GM12865 (cell line): Measurements from ENCODE around the gene MPRIP.

Experiments
- DNase-seq: peaks from one replicate; pipeline ENCODE4 v3.0.0; 2010; ENCODE audit warnings: low read depth
- H3K4me3 ChIP-seq: 2 replicates; pipeline ENCODE4 v1.5.1; 2011; ENCODE audit warnings: mild to moderate bottlenecking, low read depth, low read length, control low read depth
- TF ChIP-seq, protein P1 (sequence below): IDR thresholded peaks from 2 replicates; pipeline ENCODE4 v1.5.1; 2011; ENCODE audit warnings: low read length, control low read depth, low read depth, inconsistent platforms; ENCODE audit not compliant: insufficient read depth; ENCODE audit errors: missing control alignments

Gene MPRIP

DNA sequence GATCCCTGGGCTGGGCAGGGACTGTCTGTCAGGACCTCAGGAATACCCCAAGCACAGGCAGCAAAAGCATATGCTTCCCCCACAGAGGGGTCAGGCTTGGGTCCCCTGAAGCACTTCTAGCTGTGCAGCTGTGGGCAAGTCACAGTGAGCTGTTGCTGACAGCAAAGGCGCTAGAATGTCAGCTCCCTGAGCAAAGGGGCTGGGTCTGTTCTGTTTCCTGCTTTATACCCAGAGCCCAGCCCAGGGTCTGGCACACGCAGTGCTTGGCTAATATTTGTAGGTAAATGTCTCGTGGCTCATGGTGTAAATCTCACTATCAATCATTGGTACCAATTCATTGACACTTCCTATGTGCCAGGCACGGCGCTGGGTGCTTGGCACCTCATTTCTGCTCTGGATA, 16.6 kb upstream of the MPRIP start:
- no peak overlapping the region for H3K4me3 ChIP-seq
- no peak for DNase-seq
- TF ChIP-seq, protein P1, sequence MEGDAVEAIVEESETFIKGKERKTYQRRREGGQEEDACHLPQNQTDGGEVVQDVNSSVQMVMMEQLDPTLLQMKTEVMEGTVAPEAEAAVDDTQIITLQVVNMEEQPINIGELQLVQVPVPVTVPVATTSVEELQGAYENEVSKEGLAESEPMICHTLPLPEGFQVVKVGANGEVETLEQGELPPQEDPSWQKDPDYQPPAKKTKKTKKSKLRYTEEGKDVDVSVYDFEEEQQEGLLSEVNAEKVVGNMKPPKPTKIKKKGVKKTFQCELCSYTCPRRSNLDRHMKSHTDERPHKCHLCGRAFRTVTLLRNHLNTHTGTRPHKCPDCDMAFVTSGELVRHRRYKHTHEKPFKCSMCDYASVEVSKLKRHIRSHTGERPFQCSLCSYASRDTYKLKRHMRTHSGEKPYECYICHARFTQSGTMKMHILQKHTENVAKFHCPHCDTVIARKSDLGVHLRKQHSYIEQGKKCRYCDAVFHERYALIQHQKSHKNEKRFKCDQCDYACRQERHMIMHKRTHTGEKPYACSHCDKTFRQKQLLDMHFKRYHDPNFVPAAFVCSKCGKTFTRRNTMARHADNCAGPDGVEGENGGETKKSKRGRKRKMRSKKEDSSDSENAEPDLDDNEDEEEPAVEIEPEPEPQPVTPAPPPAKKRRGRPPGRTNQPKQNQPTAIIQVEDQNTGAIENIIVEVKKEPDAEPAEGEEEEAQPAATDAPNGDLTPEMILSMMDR, result no peak

DNA sequence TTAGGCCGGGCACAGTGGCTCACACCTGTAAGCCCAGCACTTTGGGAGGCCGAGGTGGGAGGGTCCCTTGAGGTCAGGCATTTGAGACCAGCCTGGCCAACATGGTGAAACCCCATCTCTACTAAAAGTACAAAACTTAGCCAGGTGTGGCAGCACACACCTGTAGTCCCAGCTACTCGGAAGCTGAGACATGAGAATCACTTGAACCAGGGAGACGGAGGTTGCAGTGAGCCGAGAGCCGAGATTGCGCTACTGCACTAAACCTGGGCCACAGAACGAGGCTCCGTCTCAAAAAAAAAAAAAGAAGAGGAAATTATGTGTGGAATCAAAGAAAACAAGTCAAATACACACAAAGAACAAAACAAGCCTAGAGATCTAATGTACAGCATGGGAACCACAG, 16.1 kb upstream of the MPRIP start:
- no peak overlapping the region for H3K4me3 ChIP-seq
- no peak for DNase-seq
- TF ChIP-seq, protein P1, result no peak

DNA sequence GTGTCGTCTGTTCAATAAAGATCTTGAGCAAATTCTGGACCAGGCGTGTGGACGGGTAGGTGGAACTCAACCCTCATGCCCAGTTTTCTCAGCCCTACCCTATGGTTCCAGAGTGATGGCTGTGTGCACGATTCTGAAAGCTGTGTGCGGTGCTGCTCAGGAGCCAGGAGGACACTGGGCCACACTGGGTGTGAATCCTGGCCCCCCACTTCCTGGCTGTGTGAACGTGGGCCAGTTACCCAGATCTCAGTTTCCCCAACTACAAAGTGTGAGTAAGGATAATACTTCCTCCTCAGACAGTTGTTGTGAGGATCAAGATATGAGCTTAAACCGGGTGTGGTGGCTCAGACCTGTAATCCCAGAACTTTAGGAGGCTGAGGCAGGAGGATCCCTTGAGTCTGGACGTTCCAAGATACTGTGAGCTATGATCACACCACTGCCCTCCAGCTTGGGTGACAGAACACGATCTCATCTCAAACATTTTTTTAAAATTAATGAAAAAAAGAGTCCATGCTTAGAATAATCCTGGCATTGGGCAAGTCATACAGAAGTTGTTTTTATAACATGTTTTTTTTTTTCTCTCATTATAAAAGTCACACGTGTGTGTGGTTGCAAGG, 14.7 kb upstream of the MPRIP start:
- no peak overlapping the region for H3K4me3 ChIP-seq
- TF ChIP-seq, protein P1, result no peak
- no peak for DNase-seq

DNA sequence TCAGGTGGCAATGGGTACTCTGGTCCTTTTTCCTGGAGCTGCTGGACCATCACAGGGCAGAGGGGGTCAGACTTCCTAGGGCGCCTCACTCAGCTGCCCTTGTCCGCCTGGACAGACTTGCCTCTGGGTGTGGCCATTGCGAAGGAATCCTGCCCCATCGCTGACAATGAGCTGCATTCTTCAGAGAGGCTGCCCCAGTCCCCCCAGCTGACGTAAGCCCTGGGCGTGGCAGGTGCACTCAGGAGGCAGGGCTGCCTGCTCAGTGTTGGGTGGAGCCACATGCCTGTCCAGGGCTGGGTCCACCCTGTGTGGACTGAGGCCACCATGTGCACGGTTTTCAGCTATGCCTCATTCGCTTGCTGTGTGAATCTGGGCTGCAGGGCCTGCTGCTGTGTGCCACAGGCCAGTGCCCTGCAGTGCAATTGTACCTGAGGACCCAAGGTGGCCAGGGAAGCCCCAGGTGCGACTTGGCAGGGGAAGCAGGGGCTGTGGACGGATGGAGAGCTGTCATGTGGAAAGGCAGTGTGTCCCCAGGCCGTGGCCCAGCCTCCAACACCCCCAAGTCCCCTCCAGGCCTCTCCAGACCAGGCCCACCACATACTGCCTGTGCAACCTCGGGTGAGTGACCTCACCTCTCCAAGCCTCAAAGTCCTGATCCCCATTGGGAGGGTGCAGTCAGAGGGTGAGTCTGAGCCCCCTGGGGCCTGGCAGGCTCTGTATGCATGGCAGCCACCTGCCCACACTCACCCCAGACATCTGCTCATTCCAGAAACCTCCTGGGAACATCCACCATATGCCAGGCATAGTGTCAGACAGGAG, 14.0 kb upstream of the MPRIP start:
- no peak overlapping the region for H3K4me3 ChIP-seq
- DNase-seq, result no peak
- TF ChIP-seq, protein P1, result no peak

DNA sequence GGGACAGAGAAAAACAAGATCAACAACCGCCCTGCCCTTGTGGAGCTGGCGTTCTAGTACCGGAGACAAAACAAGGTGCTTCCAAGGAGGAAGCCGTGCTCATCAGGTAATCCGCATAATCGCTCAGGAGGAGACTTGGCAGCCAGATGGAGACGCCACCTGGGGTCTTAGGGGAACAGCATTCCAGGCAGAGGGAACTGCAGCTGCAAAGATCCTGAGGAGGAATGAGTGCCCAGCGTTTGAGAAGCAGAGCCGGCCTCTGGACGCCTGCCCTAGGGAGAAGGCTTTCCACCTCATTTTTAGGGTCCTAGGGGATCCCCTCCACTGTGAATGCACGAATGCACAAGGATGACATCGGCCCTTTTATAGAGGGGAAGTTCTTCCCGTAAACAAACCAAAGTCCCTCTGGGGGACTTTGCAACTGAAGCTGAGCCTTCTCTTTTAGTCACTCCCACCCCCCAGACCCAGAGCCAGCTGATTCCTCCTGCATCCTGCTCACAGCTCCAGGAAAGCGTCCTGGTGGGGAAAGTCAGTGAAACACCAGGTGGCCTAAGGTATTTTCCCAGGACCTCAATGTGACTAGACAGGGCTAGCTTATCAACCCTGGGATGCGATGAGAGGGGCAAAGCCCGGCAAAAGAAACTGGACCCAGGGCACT, 13.2 kb upstream of the MPRIP start:
- TF ChIP-seq, protein P1, result no peak
- no peak overlapping the region for H3K4me3 ChIP-seq
- no peak for DNase-seq

DNA sequence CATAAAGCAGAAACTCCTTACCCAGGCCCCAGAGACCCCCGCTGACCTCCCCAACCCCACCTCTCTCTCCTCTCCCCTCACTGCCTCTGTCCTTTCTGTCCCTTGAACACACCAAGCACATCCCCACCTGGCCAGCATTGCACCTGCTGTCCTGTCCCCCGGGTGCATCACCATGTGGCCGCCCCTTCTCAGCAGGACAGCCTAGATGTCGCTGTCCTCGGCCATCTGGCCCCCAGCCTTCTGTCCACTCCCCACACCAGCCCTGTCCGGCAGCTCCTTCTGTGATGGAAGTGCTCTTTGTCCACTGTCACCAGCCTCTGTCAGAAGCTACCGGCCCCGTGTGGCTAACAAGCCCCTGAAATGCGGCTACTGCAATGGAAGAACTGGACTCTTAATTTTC, 12.3 kb upstream of the MPRIP start:
- H3K4me3 ChIP-seq, result no peak overlapping the region

More for the DNA sequence above, 12.3 kb upstream of the MPRIP start:
- TF ChIP-seq, protein P1, result no peak
- no peak for DNase-seq
